K562 (cell line): ENCODE data around the gene CRB2. TPM values are rescaled to one million over a fixed set of nuclear protein-coding genes. Genes with fewer than 3 reads are reported as not detected.

ENCODE experiments used
- ATAC-seq: fragments of 200-7000 bp; cut with Tn5 transposase; 3 replicates; pipeline ENCODE4 v1.9.1; 2020; ENCODE audit warnings: moderate library complexity
- BruUV-seq: library from RNA; stranded (reverse); fragments of 400-500 nt; replicated peaks from 2 replicates; lab custom pipeline; 2021; lab: Mats Ljungman, UMichigan
- CTCF ChIA-PET: fragments of 300-600 bp; formaldehyde crosslinking; extraction: SDS; loops from one replicate; lab custom pipeline; 2021; ENCODE audit warnings: low intra/inter-chr PET ratio; lab: Yijun Ruan, JAX
- POLR2A ChIA-PET: fragments of 300-600, 350-650 bp; sonication (Branson Sonifier 250); formaldehyde crosslinking; extraction: SDS; loops from one replicate; lab custom pipeline; 2021; ENCODE audit warnings: antibody characterized with exemption, inconsistent platforms; lab: Yijun Ruan, JAX
- DNase-seq, 4 experiments: peaks; one replicate each; pipeline versions ENCODE4 v3.0.0 to v3.0.0-alpha.2; 2011 to 2018; ENCODE audit warnings: low spot score in 3 of 4, mixed read lengths in 3 of 4; ENCODE audit errors: extremely low read depth in 1 of 4
- FAIRE-seq: peaks from 2 replicates; lab custom pipeline; 2011; peaks lifted over from hg19 to GRCh38; lab: Jason Lieb, UNC
- H2AFZ ChIP-seq: 2 replicates; pipeline ENCODE4 v1.6.0; 2011; ENCODE audit warnings: low read depth, low read length, control low read depth, inconsistent platforms
- H3K27ac ChIP-seq: fragments of 200-600 bp; 3 replicates; pipeline ENCODE4 v1.8.0; 2011; ENCODE audit warnings: low read depth, mild to moderate bottlenecking, control low read depth, inconsistent platforms, low read length, moderate library complexity, mixed read lengths; ENCODE audit errors: extremely low read depth
- H3K27me3 ChIP-seq, 2 experiments: fragments of 300-600 bp in 1 of 2; 2 replicates in 1 of 2; 3 replicates in 1 of 2; pipeline versions ENCODE4 v1.6.0 to v1.8.0; 2011; ENCODE audit warnings: inconsistent platforms in 2 of 2, low read length in 2 of 2, mild to moderate bottlenecking in 1 of 2, mixed read lengths in 1 of 2, moderate library complexity in 1 of 2; ENCODE audit not compliant: control insufficient read depth in 2 of 2, insufficient read depth in 2 of 2
- H3K36me3 ChIP-seq: fragments of 300-600 bp; 3 replicates; pipeline ENCODE4 v1.8.0; 2011; ENCODE audit warnings: mild to moderate bottlenecking, low read length, inconsistent platforms; ENCODE audit not compliant: control insufficient read depth, insufficient read depth
- H3K4me1 ChIP-seq, 2 experiments: fragments of 200-600 bp in 1 of 2; replicated peaks in 1 of 2; 2 replicates in 1 of 2; 3 replicates in 1 of 2; pipeline versions ENCODE4 v1.5.1 to v1.8.0; 2011; ENCODE audit warnings: inconsistent platforms in 2 of 2, low read length in 2 of 2, mild to moderate bottlenecking in 1 of 2, mixed read lengths in 1 of 2, moderate library complexity in 1 of 2; ENCODE audit not compliant: control insufficient read depth in 2 of 2, insufficient read depth in 2 of 2
- H3K4me2 ChIP-seq: 2 replicates; pipeline ENCODE4 v1.6.1; 2011; ENCODE audit warnings: low read length, control low read depth, inconsistent platforms, mixed read lengths; ENCODE audit not compliant: insufficient read depth
- H3K4me3 ChIP-seq: fragments of 200-600 bp; sonication (generic), shearing (Covaris generic); 2 replicates; pipeline ENCODE4 v1.5.1; 2016; ENCODE audit warnings: control low read depth, inconsistent platforms
- H3K79me2 ChIP-seq: fragments of 200-600 bp; 3 replicates; pipeline ENCODE4 v1.8.0; 2011; ENCODE audit warnings: low read length, inconsistent platforms; ENCODE audit not compliant: control insufficient read depth, insufficient read depth
- H3K9ac ChIP-seq, 2 experiments: 2 replicates each; pipeline versions ENCODE4 v1.6.0 to v1.6.1; 2011; ENCODE audit warnings: low read depth in 2 of 2, low read length in 2 of 2, control low read depth in 1 of 2, inconsistent platforms in 1 of 2, mild to moderate bottlenecking in 1 of 2, mixed read lengths in 1 of 2; ENCODE audit not compliant: insufficient read depth in 1 of 2
- H3K9me1 ChIP-seq: one replicate; pipeline ENCODE4 v1.6.0; 2011; ENCODE audit warnings: inconsistent platforms, mild to moderate bottlenecking, low read length, moderate library complexity; ENCODE audit not compliant: control insufficient read depth, insufficient read depth
- H3K9me3 ChIP-seq: replicated peaks from 2 replicates; pipeline ENCODE4 v1.5.1; 2011; ENCODE audit warnings: low read depth, low read length, inconsistent platforms; ENCODE audit not compliant: control insufficient read depth, insufficient read depth
- H4K20me1 ChIP-seq: replicated peaks from 2 replicates; pipeline ENCODE4 v1.6.1; 2011; ENCODE audit warnings: low read length, inconsistent platforms, mixed read lengths; ENCODE audit not compliant: control insufficient read depth, insufficient read depth
- ARID1B ChIP-seq: fragments of 450-650 bp; IDR thresholded peaks from 2 replicates; pipeline ENCODE4 v1.6.1; 2016; ENCODE audit warnings: antibody characterized with exemption, mild to moderate bottlenecking, inconsistent platforms
- CBFA2T3 ChIP-seq: fragments of 450-650 bp; IDR thresholded peaks from 2 replicates; pipeline ENCODE4 v1.6.1; 2017
- EP300 ChIP-seq: IDR thresholded peaks from 2 replicates; pipeline ENCODE4 v1.6.1; 2012; ENCODE audit warnings: low read length, improper control_type of control experiment
- ETV5 ChIP-seq: sonication (generic); formaldehyde crosslinking; IDR thresholded peaks from 2 replicates; pipeline ENCODE4 v1.4.0; 2020; ENCODE audit warnings: low read depth, mild to moderate bottlenecking, missing genetic modification reagents
- FOXP1 ChIP-seq: sonication (generic); formaldehyde crosslinking; IDR thresholded peaks from 2 replicates; pipeline ENCODE4 v1.8.0; 2022; ENCODE audit warnings: mild to moderate bottlenecking, missing genetic modification reagents
- PHF8 ChIP-seq: fragments of 200-600 bp; sonication (generic); IDR thresholded peaks from 2 replicates; pipeline ENCODE4 v1.6.1; 2012; ENCODE audit warnings: mixed run types, mild to moderate bottlenecking, inconsistent platforms, low read length, moderate library complexity, borderline replicate concordance
- SPI1 ChIP-seq: IDR thresholded peaks from 2 replicates; pipeline ENCODE4 v1.6.1; 2011; ENCODE audit warnings: low read depth, low read length, control low read depth, borderline replicate concordance
- TCF3 ChIP-seq: sonication (generic); formaldehyde crosslinking; IDR thresholded peaks from 2 replicates; pipeline ENCODE4 v1.4.0; 2020; ENCODE audit warnings: mild to moderate bottlenecking, missing genetic modification reagents
- TEAD4 ChIP-seq, 2 experiments: sonication (generic) in 1 of 2; formaldehyde crosslinking in 1 of 2; IDR thresholded peaks; 2 replicates each; pipeline versions ENCODE4 v1.6.1 to v1.8.0; 2012 to 2022; ENCODE audit warnings: borderline replicate concordance in 1 of 2, inconsistent platforms in 1 of 2, low read length in 1 of 2, mild to moderate bottlenecking in 1 of 2, missing genetic modification reagents in 1 of 2
- ZSCAN32 ChIP-seq: fragments of 450-650 bp; formaldehyde crosslinking; IDR thresholded peaks from 2 replicates; pipeline ENCODE4 v1.4.0; 2020; ENCODE audit warnings: mild to moderate bottlenecking, moderate library complexity
- WGBS: fragments of 100-300 bp; shearing (Covaris generic); methylation state at CpG from one replicate; pipeline ENCODE4 v1.1.6; 2016; ENCODE audit warnings: low coverage, mixed read lengths; ENCODE audit not compliant: insufficient coverage; ENCODE audit errors: missing lambda C conversion rate; 5-methylcytosine and 5-hydroxymethylcytosine counted together
- in situ Hi-C: fragments of 300-500 bp; cut with MboI; formaldehyde crosslinking; loops from 4 replicates; pipeline ENCODE4 v1.15.0; 2018; ENCODE audit warnings: inconsistent platforms, mixed read lengths
- intact Hi-C: fragments of 100-400 bp; cut with micrococcal nuclease; formaldehyde crosslinking; loops from 2 replicates; pipeline ENCODE4 v1.14.2; 2022
- polyA plus RNA-seq, 8 experiments: library from polyadenylated mRNA; depleted of rRNA in 4 of 8; stranded (reverse) in 5 of 8; unstranded in 3 of 8; fragments of >200 nt; fragmentation: Nextera tagmentation in 2 of 8; fragmentation: Illumina TruSeq in 1 of 8; extraction: Ambion mirVana in 2 of 8; extraction: Trizol in 1 of 8; gene quantifications; 2 replicates each; pipeline versions ENCODE4 v1.2.1 to v1.2.3, GENCODE V29; 2011 to 2014; ENCODE audit warnings: inconsistent platforms in 1 of 8, missing spikeins in 1 of 8
- total RNA-seq, 7 experiments: library from RNA; depleted of rRNA in 6 of 7; stranded (reverse); fragments of >200 nt in 6 of 7; fragmentation: Illumina TruSeq in 2 of 7; extraction: Trizol in 2 of 7; gene quantifications; 2 replicates each; pipeline versions ENCODE4 v1.2.1 to v1.2.3, GENCODE V29; 2011 to 2021; ENCODE audit warnings: low replicate concordance in 1 of 7
- TF ChIP-seq, protein P1 (sequence below): fragments of 200-800 bp; sonication (Bioruptor generic); IDR thresholded peaks from 2 replicates; pipeline ENCODE4 v1.6.1; 2017; ENCODE audit warnings: missing genetic modification characterization, missing compliant biosample characterization

Gene CRB2
- total and polyA plus RNA-seq, 9 of the 15 experiments (the other 6 are each of a cell fraction or from before 2014, with no cell fraction given): 0.13 to 1.2 (median 0.25) TPM; not detected in 2

DNA sequence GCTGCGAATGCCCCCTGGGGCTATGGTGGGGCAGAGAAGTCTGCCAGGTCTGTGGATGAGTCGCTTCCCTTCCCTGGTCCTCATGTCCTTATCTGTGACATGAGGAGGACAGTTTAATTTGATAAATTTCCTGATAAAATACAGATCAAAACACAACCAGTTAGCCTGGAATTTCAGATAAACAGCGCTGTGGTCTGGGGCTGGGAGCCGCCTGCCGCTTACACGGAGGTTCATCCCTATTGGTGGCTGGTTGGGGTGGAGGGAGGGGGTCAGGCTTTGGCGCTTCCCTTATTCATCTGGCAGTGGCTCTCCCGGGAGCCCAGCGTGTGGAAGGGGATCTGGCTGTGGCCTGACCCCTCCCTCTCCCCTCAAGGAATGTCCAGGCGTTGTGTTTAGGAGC, 17.9 kb downstream of the CRB2 start:
- no peaks in the 10 kb centered on the region for H3K79me2 ChIP-seq
- H3K9me3 ChIP-seq: no peaks in the 10 kb centered on the region
- no peaks in the 10 kb centered on the region for H3K27me3 ChIP-seq
- peaks cover 16 to 76% of the 10 kb centered on the region in 2 experiments for H3K4me1 ChIP-seq
- DNase-seq: peak; percentile 64 to 78 (median 72)
- H3K9ac ChIP-seq: peak overlapping the region in 1 of 2 experiments; percentile 59; a peak in 1 of 4 replicates
- CTCF ChIA-PET: no interaction called here
- peaks cover 4% of the 10 kb centered on the region for H3K9me1 ChIP-seq
- POLR2A ChIA-PET: no interaction called here
- in situ Hi-C loops (no loop called here), intact Hi-C loops (no loop called here)
- peak; percentile 85 for FAIRE-seq
- no peaks in the 10 kb centered on the region for H3K36me3 ChIP-seq
- peak; percentile 41 for ATAC-seq
- no peaks in the 10 kb centered on the region; the same call in 1 of the 2 replicates for H4K20me1 ChIP-seq
- BruUV-seq: no TSS peak
- 8% methylated on average over 10 of the region's 10 CpGs for WGBS
- H3K4me3 ChIP-seq: no peak overlapping the region
- TF ChIP-seq ARID1B (peak; percentile 14; the same call in 1 of the 2 replicates), ETV5 (CRISPR knock-in tag) (no peak), CBFA2T3 (peak; percentile 50), TEAD4 (IDR thresholded peaks at IDR 0.05; ENCODE audit: low read length) (peak; percentile 66), TEAD4 (CRISPR knock-in tag; IDR thresholded peaks at IDR 0.05; ENCODE audit: borderline replicate concordance) (no peak), PHF8 (peak; percentile 20; the same call in 1 of the 2 replicates), ZSCAN32 (CRISPR knock-in tag) (no peak), FOXP1 (CRISPR knock-in tag) (no peak), SPI1 (peak; percentile 8; the same call in 1 of the 2 replicates), EP300 (0 out of 2 replicates have a peak, but pooled peaks have one; percentile 21), TCF3 (peak; percentile 57)
- TF ChIP-seq, protein P1, sequence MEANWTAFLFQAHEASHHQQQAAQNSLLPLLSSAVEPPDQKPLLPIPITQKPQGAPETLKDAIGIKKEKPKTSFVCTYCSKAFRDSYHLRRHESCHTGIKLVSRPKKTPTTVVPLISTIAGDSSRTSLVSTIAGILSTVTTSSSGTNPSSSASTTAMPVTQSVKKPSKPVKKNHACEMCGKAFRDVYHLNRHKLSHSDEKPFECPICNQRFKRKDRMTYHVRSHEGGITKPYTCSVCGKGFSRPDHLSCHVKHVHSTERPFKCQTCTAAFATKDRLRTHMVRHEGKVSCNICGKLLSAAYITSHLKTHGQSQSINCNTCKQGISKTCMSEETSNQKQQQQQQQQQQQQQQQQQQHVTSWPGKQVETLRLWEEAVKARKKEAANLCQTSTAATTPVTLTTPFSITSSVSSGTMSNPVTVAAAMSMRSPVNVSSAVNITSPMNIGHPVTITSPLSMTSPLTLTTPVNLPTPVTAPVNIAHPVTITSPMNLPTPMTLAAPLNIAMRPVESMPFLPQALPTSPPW (CRISPR knock-in tag): peak; percentile 39; the same call in 1 of the 2 replicates
- H2AFZ ChIP-seq: peak overlapping the region; percentile 67
- no peak overlapping the region for H3K27ac ChIP-seq
- H3K4me2 ChIP-seq: peak overlapping the region; percentile 10; the same call in 1 of the 2 replicates
